DOHH2 (cell line): ENCODE measurements around the gene GSTO1.

ENCODE experiments used
- CTCF ChIP-seq: fragments of 200-600 bp; sonication (generic); IDR thresholded peaks from one replicate; pipeline ENCODE4 v1.5.1; 2014; ENCODE audit warnings: antibody characterized with exemption, mild to moderate bottlenecking, low read depth, low read length; ENCODE audit not compliant: poor library complexity, severe bottlenecking
- EZH2phosphoT487 ChIP-seq: fragments of 200-600 bp; sonication (generic); IDR thresholded peaks from 2 replicates; pipeline ENCODE4 v1.6.1; 2017; ENCODE audit warnings: borderline replicate concordance, mild to moderate bottlenecking, antibody characterized with exemption, low read length, moderate library complexity, mixed read lengths

- TF ChIP-seq CTCF = no peak
- no peak for TF ChIP-seq EZH2phosphoT487
Observed at GRCh38 chr10:104218751-104219150, 35.9 kb upstream of the GSTO1 start.
